NCI-H2196 treated with DMSO at 0.1 percent for 48 hours (cell line): Measurements from ENCODE around the gene WNT11.

Experiments used
- DNase-seq: peaks from one replicate; lab custom pipeline; 2025; ENCODE audit not compliant: unreplicated experiment; lab: John Stamatoyannopoulos, UW

Gene WNT11

DNA sequence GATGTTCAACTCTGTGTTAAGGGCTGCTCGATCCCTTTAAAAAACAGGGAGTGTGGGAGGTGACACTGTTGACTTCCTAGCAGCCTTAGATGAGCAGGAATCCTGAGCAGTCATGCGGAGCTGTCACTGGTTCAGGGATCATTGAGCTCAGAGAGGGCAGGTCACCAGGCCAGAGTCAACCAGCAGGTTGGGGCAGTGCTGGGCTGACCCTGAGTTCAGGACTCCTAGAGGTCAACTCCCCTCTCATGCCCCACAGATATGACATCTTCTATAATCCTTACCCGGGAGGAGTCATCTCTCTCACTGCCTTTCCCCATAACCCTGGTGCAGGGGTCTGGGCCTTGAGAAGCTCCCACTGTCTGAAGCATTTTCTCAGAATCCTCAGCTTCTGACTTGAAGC lies 12.9 kb upstream of the WNT11 start:
- DNase-seq: no peak

GRCh38 chr11:76218449-76219178 lies 12.3 kb upstream of the WNT11 start:
- DNase-seq: no peak

DNA sequence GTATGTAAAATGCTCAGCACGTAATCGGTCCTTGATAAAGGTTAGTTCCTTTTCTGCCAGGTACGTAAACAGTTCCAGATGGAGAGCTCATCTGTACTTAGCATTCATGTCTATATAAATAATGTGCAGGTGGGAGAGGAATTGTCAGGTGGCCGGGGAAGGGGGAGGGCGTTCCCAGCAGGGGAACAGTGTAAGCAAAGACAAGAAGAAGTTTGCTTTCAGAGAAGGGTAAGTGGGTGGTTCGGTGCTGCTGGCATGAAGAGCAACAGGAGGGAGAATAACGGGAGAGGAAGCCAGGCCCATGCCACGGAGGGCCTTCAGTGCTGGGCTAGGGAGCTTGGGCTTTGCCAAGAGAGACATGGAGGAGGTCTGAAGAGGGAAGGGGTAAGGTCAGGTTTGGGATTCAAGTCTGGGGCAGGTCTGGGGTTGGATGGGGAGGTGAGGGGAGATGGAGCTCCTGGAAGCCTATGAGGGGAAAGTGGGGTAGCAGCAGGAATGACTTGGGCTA lies 11.4 kb upstream of the WNT11 start:
- DNase-seq: no peak

- DNase-seq: no peak
Measured at GRCh38 chr11:76216536-76217325, 10.4 kb upstream of the WNT11 start.

DNA sequence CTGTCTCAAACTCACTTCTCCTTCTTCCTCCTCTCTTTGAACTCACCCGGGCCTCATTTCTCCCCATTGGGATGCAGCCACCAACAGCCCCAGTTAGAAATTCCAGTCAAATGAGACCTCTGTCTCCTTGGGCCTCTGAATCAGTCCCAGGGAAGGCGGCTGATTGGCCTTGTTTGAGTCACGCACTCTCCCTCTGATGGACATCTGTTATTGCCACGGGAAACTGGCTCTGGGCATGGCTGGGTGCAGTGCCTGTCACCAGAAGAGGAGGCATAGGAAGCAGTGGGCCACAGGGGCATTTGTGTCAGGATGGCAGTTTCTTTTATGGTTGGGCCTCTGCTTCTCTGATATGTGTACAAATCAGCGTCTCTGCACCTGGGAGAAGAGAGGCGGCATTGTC lies 9.6 kb upstream of the WNT11 start:
- no peak for DNase-seq

- DNase-seq: no peak
Measured at GRCh38 chr11:76214968-76215548, 8.8 kb upstream of the WNT11 start.

DNA sequence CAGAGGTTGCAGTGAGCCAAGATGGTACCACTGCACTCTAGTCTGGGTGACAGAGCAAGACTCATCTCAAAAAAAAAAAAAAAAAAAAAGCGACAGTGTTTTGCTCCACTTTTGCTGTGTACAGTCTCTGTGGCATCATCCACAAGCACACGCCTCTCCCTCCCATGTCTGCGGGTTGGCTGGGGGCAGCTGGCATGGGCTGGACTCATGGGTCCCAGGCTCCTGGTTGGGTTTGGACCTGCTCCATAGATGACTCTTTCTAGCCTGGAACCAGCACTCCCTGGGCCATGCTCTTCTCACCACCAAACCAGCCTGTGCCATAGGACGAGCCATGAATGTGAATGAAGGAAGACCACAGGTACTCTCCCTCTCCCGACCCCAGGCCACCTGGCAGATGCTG lies 7.9 kb upstream of the WNT11 start:
- DNase-seq: no peak

DNA sequence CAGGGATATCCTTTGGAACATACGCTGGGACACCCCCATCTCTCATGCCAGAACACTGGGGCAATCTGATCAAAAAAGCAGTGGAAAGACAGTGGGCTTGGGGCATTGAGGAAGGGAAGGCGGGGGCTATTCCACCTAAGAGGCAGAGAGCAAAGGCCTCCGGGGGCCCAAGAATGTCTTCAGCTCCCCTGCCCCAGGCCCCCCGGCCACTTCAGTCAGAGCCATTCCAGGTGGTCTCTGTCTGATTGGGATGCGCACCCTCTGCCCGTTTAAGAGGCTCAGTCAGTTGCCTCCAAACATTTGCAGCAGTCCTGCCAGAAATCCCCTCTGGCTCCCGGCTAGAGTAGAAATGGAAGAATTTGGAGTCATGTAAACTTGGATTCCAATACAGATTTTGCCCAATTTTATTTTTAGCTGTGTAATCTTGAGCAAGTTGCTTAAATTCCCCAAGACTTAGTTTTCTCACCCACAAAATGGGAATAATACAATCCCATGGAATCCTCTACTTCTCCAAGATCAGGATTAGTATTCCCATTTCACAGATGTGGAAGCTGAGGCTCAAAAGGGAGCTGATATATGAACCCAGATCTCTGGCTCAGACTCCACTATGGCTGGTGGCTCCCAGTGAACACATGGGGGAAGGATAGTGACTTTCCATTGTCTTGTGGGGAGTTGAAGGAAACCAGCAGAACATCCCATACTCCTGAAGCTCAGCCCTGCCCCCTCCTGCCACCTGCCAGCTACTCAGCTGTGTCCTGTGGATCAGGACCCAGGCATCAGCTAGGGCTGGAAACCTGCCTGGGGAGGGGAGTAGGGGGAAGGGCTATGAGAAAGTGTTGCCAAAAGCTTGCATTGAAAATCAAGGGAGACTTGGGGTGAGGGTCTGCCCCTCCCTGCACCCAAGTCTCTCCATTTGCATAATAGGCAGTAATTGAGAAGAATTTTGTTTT lies 6.1 kb upstream of the WNT11 start:
- no peak for DNase-seq

- DNase-seq: no peak
Measured at GRCh38 chr11:76210931-76211851, 4.9 kb upstream of the WNT11 start.

DNA sequence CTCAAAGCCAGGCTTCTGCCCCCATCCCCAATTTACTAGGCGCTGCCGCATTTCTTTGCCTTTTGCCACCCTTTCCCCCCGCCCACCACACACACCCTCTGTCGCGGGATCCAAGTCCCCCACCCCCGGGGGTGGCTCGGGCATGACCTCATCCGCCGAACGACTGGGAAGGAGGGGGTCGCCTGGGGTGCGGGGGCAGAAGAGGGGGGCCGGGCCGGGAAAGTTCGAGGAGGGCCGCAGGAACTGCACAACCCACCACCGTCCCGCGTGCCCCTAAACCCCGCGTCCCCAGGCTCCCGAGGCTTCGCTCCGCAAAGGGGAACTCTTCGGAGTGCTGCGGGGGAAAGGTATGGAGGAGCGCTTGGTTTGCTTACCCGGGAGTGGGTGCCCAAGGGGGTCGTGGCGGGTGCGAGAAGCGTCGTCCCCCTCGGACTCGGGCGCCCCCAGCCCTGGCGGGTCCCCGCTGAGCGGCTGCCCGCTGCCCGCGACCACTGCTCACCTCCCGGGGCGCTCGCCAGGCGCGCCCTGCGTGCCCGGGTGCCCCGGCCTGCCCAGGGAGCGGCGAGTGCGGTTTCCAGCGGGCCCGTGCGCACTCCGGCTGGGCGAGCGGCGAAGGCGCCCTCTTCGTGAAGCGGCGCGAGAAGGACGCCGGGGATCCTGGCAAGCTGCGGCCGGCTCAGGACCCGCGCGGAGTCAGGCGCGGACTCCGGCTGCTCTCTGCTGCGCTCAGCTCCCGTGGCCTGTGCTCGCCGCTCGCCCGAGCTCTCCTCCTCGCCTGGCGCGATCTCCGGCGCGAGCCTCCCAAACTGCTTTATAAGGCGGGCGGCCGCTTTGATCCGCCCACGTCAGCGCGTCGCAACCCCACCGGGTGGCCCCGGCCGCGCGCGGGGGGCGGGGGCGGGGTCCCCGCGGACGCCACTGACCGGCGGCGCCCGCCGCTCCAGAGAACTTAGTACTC lies 4.0 kb upstream of the WNT11 start:
- no peak for DNase-seq

GRCh38 chr11:76209375-76209972 lies 3.2 kb upstream of the WNT11 start:
- DNase-seq: peak; percentile 10

GRCh38 chr11:76208438-76209374 lies 2.4 kb upstream of the WNT11 start:
- peak; percentile 37 for DNase-seq

- peak; percentile 82 for DNase-seq
Measured at GRCh38 chr11:76207642-76208401, 1.5 kb upstream of the WNT11 start.

GRCh38 chr11:76206077-76206326 lies 300 bp downstream of the WNT11 start:
- DNase-seq: no peak

GRCh38 chr11:76205252-76206076 lies 838 bp downstream of the WNT11 start:
- no peak for DNase-seq

DNA sequence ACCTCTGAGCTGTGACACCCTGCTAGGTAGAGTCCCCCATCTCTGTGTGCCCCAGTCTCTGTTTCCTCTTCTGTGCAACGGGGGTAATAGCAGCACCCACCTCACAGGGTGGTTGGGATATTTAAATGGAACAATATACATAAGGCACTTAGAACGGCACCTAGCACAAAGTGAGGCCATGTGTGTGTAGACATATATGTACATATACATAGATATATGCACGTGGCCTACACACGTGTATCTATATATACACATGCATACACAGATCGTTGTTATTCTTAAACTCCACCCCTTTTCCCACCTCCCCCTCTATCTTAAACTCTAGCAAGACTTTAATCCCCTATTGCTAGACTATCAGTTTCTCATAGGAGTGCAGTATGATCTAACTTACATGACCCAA lies 2.4 kb downstream of the WNT11 start:
- no peak for DNase-seq
